GM18511 (cell line): ENCODE data around the gene SORL1.

Experiments used
- ATAC-seq: cut with Tn5 transposase; IDR thresholded peaks from one replicate; pipeline ENCODE4 v1.9.1; 2021; ENCODE audit warnings: mild to moderate bottlenecking, moderate library complexity; ENCODE audit not compliant: unreplicated experiment

SORL1 gene

GRCh38 chr11:121561240-121561639 is 109.1 kb downstream of the SORL1 start:
- no peak for ATAC-seq

DNA sequence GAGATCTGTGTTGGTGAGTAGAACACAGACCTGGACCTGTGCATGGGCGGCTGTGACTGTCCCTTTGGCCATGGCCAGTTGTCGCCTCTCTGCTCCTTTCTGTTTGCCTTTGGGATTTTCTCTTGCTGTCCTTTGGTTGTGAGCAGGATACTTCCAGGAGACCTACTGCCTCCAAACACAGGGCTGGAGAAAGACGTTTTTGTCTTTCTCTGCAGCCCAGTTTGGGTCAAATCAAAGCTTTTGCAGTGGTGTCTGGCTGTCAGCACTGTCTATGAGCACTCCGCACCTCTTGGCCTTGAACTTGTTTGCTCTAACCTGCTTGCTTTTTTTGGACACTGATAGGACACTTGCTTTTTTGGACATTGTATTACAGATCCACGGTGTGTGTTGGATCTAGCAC is 109.6 kb downstream of the SORL1 start:
- ATAC-seq: no peak

DNA sequence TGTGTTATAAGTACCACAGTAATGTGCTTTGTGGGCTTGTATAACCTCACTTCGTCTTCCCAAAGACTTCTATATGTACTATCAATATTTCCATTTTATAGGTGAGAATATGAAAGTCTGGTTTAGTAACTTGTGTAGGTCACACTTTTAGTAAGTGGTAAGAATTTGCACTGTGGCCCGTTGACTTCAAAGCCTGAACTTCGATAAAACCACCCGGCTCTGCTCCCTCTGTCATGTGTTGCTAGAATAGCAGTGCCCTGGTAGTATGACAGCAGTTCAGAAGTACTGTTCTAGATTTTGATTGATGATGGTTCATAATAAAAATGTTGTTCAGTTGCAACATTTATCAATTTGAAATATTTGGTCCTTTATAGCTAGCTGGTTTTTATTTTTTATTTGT is 110.9 kb downstream of the SORL1 start:
- ATAC-seq: no peak

- no peak for ATAC-seq
Measured at GRCh38 chr11:121563900-121564822, 112.0 kb downstream of the SORL1 start.

- no peak for ATAC-seq
Measured at GRCh38 chr11:121564948-121565684, 113.0 kb downstream of the SORL1 start.

DNA sequence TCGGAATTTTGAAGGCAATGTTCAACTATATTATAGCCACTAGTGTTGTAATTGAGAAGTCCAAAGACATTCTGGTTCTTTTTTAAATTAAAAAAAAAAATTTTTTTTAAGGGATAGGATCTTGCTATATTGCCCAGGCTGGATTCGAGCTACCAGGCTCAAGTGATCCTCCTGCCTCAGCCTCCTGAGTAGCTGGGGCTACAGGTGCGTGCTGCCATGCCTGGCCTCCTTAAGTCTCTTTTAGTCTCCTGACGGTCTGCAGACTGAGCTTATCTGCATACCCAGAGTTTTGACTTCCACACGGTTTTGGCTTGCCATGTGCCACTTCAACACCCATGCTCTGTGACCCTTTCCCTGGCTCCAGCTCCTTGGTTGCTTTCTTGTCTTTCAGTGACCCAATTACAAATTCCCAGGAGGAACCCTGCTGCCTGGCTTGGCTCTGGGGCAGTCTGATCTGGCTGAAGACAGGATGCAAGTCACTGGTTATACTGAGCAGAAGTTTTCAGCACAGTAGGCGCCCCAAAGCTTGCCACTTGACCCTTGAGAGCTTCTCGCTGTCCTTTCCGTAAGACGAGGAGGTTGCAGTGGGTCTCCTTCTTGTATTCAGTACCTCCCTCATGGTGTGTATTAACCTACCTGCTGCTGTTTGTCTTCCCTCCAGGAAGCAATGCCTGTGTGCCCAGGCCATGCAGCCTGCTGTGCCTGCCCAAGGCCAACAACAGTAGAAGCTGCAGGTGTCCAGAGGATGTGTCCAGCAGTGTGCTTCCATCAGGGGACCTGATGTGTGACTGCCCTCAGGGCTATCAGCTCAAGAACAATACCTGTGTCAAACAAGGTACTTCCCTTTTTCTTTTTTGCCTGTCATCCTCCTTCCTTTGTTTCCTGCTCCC is 114.4 kb downstream of the SORL1 start:
- no peak for ATAC-seq

DNA sequence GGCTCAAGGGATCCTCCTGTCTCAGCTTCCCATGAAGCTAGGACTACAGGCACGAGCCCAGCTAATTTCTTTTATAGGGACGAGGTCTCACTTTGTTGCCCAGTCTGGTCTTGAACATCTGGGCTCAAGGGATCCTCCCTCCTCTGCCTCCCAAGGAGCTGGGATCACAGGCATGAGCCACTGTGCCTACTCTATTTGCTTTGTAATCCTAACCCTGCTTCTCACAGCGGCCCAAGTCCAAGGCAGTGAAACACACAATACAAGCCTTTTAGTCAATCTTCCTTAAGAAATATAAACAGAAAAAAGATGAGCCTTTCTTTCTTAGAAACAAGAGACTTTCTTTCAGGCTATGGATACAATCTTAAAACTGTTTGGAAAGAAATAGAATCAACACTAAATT is 115.9 kb downstream of the SORL1 start:
- ATAC-seq: no peak

GRCh38 chr11:121569332-121570299 is 117.5 kb downstream of the SORL1 start:
- peak; percentile 99 for ATAC-seq

DNA sequence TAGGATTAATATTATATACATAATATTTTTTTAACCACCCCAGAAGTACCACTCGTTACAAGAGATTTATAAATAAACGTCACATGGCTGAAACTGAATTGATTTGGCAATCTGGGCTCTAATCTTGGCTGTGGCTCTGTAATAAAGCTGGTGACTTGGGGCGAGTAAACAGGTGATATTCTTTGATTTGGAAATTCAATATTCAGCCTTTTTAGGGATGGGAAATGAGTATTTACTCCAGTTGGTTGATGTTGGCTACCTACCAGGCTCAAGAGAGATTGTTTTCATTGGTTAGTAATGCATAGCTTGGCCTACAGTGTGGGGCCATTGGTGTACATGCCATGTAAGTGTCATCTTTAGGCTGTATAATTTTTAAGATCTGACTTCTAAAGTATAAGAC is 118.3 kb downstream of the SORL1 start:
- ATAC-seq: no peak

DNA sequence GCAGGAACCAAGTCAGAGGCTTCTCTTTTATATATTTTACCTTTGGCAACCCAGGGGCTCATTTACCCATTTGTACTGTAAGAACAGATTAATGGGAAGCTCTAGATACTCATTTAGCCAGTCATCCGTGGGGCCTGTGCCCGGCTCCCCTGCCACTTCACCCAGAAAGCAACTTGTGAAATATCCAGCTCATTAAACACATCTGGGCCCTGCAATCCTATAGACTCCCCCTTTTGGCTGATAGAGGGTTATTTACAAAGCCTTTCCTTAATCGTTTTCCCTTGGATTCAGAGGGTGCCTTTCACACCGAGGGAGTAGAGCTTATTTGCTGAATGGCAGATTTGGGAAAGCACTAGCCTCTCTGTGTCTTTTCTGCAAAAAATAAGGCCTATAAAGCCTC is 119.4 kb downstream of the SORL1 start:
- no peak for ATAC-seq

- no peak for ATAC-seq
Measured at GRCh38 chr11:121572571-121573059, 120.5 kb downstream of the SORL1 start.

DNA sequence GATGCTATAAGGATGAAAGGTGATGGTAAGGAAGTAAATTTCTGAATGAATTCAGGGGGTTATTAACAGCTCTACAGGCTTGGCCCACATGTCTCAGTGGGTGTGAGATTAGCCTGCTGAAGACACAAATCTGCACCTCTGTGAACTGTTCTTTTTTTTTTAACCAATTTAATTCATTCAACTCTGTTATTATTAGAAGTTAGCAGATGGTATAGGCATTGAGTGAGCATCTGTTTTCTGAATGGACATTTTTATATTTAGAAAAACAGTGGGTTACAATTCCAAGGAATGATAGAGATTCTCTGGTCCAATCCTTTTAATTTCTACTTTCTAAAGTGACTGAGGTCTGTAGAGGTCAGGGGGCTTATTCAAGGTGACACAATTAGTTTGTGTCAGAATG is 122.7 kb downstream of the SORL1 start:
- ATAC-seq: no peak

GRCh38 chr11:121575250-121575962 is 123.3 kb downstream of the SORL1 start:
- peak; percentile 77 for ATAC-seq

GRCh38 chr11:121575963-121576290 is 123.8 kb downstream of the SORL1 start:
- ATAC-seq: peak; percentile 54

DNA sequence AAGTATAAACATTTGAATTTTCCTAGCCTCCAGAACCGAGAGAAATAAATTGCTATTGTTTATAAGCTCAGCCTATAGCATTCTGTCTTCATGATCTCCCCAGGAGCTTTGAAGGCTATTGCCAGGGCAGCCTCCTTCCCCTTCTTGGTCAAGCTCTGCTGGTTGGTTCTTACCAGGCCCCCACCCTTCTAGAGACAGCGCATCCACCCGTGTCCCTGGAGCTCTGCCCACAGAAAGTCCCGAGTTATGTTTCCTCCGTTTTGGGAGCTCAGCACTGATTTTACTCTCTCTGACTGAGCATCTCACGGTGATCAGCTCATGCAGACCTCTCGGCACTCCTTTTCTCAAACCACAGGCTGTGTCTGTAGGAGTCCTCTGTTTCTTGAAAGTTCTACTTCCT is 124.4 kb downstream of the SORL1 start:
- ATAC-seq: no peak

- ATAC-seq: no peak
Measured at GRCh38 chr11:121577106-121577848, 125.2 kb downstream of the SORL1 start.

DNA sequence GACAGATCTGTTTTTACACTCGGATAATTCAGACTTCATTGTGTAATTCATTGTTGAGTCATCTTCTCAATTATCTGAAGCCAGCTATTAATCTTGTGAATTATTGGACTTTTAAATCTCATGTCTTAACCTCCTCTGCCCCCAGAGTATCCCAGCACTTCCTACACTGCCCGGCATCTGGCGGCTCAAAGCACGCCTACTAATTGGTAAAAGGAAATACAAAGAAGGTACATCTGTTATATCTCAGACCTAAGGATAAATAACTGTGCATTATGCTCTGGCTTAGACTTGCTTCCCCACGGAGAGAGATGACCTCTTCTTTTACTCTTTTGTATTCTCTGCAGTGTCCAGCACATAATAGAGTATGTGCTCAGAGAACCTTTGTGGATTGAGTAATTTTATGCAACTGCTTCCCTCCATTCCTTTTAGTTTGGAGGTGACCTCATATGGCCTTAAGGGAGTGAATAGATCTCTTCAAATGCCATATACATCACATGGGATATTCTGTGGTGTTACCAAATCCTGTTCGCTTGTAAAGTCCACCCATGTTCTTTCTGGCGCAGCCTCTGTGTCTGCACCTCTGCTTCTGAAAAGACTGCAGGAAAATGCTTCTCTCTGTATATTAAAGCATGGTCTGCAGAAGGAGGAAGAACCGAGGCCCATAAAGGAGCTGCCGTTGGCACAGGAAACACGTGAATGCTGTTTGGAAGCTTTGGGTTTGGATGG is 126.3 kb downstream of the SORL1 start:
- no peak for ATAC-seq

- ATAC-seq: no peak
Measured at GRCh38 chr11:121580154-121580553, 128.0 kb downstream of the SORL1 start.
